B cell (primary cell): ENCODE measurements around the gene RASA2.

Experiments
- CTCF ChIP-seq: fragments of 200-600 bp; IDR thresholded peaks from one replicate; pipeline ENCODE4 v1.8.0; 2022; ENCODE audit warnings: antibody characterized with exemption, mild to moderate bottlenecking
- EZH2 ChIP-seq: IDR thresholded peaks from 2 replicates; pipeline ENCODE4 v1.6.1; 2012; ENCODE audit warnings: borderline replicate concordance, low read depth, mild to moderate bottlenecking, moderate library complexity, low read length; ENCODE audit not compliant: insufficient read depth, poor library complexity, severe bottlenecking

DNA sequence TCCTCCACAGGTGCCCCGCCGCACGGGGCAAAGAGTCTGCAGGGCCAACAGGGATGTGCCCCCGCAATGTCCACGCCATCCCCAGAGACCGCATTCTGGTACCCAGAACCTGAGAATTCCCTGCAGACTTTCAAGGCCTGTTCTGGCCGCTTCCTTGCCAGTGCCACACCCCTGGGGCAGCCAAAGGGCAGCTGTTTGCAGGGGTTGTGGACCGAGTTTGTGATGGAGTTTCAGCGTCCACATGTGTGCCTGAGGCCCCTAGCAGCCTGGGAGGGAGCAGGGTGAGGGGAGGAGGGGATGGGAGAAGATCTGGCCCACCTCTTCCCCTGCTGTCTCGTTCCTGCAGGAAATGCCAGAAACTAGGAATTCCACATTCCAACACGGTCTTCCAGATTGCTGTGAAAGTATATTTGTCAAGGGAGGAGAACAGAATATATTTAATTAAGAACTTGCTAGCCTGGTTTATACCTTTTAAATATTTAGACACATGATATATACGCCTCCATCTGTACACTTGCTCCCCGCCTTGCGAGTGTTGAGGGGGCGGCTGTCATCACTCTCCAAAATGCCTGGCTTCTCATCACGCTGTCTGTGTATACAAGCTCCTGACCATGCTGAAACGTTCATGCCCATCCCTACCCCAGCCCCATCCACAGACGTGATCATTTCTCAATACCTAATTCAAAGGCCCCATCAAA, 31.1 kb upstream of the RASA2 start:
- TF ChIP-seq CTCF (no peak), EZH2 (no peak)
